NT2/D1 (cell line): Measurements from ENCODE around the gene FLNB.
"Not testable (repeated sequence)": the region's sequence is repeated elsewhere in the genome, so short reads cannot be mapped to it uniquely, and the experiment has no call there.

Experiments
- DNase-seq: peaks from one replicate; pipeline ENCODE4 v3.0.0-alpha.2; 2011; ENCODE audit warnings: low read depth, low spot score
- H3K27me3 ChIP-seq: 2 replicates; pipeline ENCODE4 v1.6.0; 2011; ENCODE audit warnings: mild to moderate bottlenecking; ENCODE audit not compliant: insufficient read length, insufficient read depth
- H3K36me3 ChIP-seq: 2 replicates; pipeline ENCODE4 v1.6.1; 2011; ENCODE audit warnings: mild to moderate bottlenecking, low read length, mixed read lengths; ENCODE audit not compliant: insufficient read depth, insufficient read length
- H3K4me1 ChIP-seq: 2 replicates; pipeline ENCODE4 v1.5.1; 2011; ENCODE audit not compliant: insufficient read depth, insufficient read length
- H3K4me3 ChIP-seq: 2 replicates; pipeline ENCODE4 v1.5.1; 2011; ENCODE audit warnings: low read depth; ENCODE audit not compliant: insufficient read length
- H3K9ac ChIP-seq: 2 replicates; pipeline ENCODE4 v1.6.0; 2011; ENCODE audit warnings: low read depth; ENCODE audit not compliant: insufficient read length
- H3K9me3 ChIP-seq: 2 replicates; pipeline ENCODE4 v1.5.1; 2011; ENCODE audit warnings: mild to moderate bottlenecking, low read length; ENCODE audit not compliant: insufficient read depth
- SUZ12 ChIP-seq: IDR thresholded peaks from 2 replicates; pipeline ENCODE4 v1.6.1; 2011; ENCODE audit not compliant: insufficient read length, insufficient read depth; ENCODE audit errors: extremely low read depth
- YY1 ChIP-seq: IDR thresholded peaks from 2 replicates; pipeline ENCODE4 v1.6.1; 2011; ENCODE audit not compliant: insufficient read length, insufficient read depth
- ZNF274 ChIP-seq: IDR thresholded peaks from 2 replicates; pipeline ENCODE4 v1.6.1; 2011; ENCODE audit warnings: mild to moderate bottlenecking, low read depth, low read length

Gene FLNB

GRCh38 chr3:57982561-57983243, 25.5 kb upstream of the FLNB start:
- no peak for DNase-seq
- H3K4me3 ChIP-seq: no peak overlapping the region
- H3K36me3 ChIP-seq: no peaks in the 10 kb centered on the region
- no peaks in the 10 kb centered on the region for H3K27me3 ChIP-seq
- peaks cover 5% of the 10 kb centered on the region for H3K4me1 ChIP-seq
- TF ChIP-seq SUZ12 (no peak), YY1 (no peak), ZNF274 (no peak)
- no peaks in the 10 kb centered on the region for H3K9me3 ChIP-seq
- H3K9ac ChIP-seq: no peak overlapping the region

GRCh38 chr3:57983734-57984518, 24.3 kb upstream of the FLNB start:
- Histone ChIP-seq H3K4me1 (no peaks in the 10 kb centered on the region), H3K27me3 (no peaks in the 10 kb centered on the region), H3K9ac (no peak overlapping the region), H3K36me3 (no peaks in the 10 kb centered on the region), H3K4me3 (no peak overlapping the region), H3K9me3 (no peaks in the 10 kb centered on the region)
- DNase-seq: no peak
- TF ChIP-seq SUZ12 (no peak), YY1 (no peak), ZNF274 (no peak)

- TF ChIP-seq SUZ12: no peak
- no peak for TF ChIP-seq YY1
- no peak for TF ChIP-seq ZNF274
- H3K9me3 ChIP-seq: no peaks in the 10 kb centered on the region
- H3K9ac ChIP-seq: no peak overlapping the region
- no peak for DNase-seq
- H3K4me1 ChIP-seq: no peaks in the 10 kb centered on the region
- H3K4me3 ChIP-seq: no peak overlapping the region
- H3K36me3 ChIP-seq: no peaks in the 10 kb centered on the region
- no peaks in the 10 kb centered on the region for H3K27me3 ChIP-seq
Measured at GRCh38 chr3:57985176-57985983, 22.8 kb upstream of the FLNB start.

- Histone ChIP-seq H3K36me3 (no peaks in the 10 kb centered on the region), H3K27me3 (no peaks in the 10 kb centered on the region), H3K4me3 (no peak overlapping the region), H3K9ac (no peak overlapping the region), H3K4me1 (no peaks in the 10 kb centered on the region), H3K9me3 (no peaks in the 10 kb centered on the region)
- no peak for TF ChIP-seq ZNF274
- TF ChIP-seq YY1: no peak
- TF ChIP-seq SUZ12: no peak
- DNase-seq: no peak
Measured at GRCh38 chr3:57985984-57986246, 22.3 kb upstream of the FLNB start.

- H3K27me3 ChIP-seq: no peaks in the 10 kb centered on the region
- no peaks in the 10 kb centered on the region for H3K4me1 ChIP-seq
- no peaks in the 10 kb centered on the region for H3K36me3 ChIP-seq
- TF ChIP-seq SUZ12: no peak
- no peak for TF ChIP-seq YY1
- TF ChIP-seq ZNF274: no peak
- H3K4me3 ChIP-seq: no peak overlapping the region
- H3K9me3 ChIP-seq: no peaks in the 10 kb centered on the region
- DNase-seq: no peak
- no peak overlapping the region for H3K9ac ChIP-seq
Measured at GRCh38 chr3:57986261-57986660, 22.0 kb upstream of the FLNB start.

- not testable (repeated sequence) for DNase-seq, H3K4me3 ChIP-seq, H3K9ac ChIP-seq, H3K27me3 ChIP-seq, H3K9me3 ChIP-seq, H3K36me3 ChIP-seq, H3K4me1 ChIP-seq
Measured at GRCh38 chr3:57989198-57989597, 19.0 kb upstream of the FLNB start.

GRCh38 chr3:57989646-57990045, 18.6 kb upstream of the FLNB start:
- DNase-seq: no peak
- no peaks in the 10 kb centered on the region for H3K9me3 ChIP-seq
- TF ChIP-seq ZNF274 (no peak), YY1 (no peak), SUZ12 (no peak)
- no peak overlapping the region for H3K9ac ChIP-seq
- H3K4me1 ChIP-seq: peaks cover 4% of the 10 kb centered on the region
- no peaks in the 10 kb centered on the region for H3K27me3 ChIP-seq
- no peaks in the 10 kb centered on the region for H3K36me3 ChIP-seq
- no peak overlapping the region for H3K4me3 ChIP-seq
